Activated naive CD4-positive, alpha-beta T cell treated with Interleukin-2 at 50 U/mL for 16 hours (primary cell): ENCODE data around the gene MRPS34.
A peak's percentile ranks its signal among the peaks of the same experiment; 100 is the strongest.

ENCODE experiments used
- DNase-seq: peaks from one replicate; pipeline ENCODE4 v3.0.0-alpha.2; 2020

Gene MRPS34

DNA sequence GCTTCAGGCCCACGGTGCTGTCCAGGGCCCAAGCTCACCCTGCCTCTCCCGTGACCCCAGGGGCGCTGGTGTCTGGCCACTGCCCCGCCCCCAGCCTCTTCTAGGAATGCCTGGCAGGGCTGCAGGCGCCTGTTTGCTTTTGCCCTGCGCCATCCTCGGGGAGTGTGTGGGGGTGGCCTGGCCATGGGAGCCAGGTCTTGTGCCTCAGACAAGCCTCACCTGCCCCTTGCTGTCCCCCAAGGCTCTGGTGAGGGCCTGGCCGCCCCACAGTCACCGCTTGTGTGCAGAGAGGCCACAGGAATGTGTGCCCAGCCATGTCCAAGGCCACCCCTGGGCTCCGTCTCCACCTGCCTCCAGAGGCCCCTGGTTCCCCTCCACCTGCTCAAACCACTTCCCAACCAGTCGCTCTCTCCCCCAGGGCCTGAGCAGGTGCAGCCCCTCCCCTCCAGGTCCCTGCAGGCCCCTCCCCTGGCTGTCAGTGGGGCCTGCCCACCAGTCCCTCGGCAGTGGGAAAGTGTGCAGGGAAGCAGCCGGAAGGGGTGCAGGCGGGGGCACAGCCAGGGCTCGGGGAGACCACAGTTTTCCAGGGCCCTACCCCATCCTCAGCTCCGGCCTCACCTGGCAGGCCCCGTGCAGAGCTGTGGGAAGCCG, 21.4 kb upstream of the MRPS34 start:
- DNase-seq, result no peak

DNA sequence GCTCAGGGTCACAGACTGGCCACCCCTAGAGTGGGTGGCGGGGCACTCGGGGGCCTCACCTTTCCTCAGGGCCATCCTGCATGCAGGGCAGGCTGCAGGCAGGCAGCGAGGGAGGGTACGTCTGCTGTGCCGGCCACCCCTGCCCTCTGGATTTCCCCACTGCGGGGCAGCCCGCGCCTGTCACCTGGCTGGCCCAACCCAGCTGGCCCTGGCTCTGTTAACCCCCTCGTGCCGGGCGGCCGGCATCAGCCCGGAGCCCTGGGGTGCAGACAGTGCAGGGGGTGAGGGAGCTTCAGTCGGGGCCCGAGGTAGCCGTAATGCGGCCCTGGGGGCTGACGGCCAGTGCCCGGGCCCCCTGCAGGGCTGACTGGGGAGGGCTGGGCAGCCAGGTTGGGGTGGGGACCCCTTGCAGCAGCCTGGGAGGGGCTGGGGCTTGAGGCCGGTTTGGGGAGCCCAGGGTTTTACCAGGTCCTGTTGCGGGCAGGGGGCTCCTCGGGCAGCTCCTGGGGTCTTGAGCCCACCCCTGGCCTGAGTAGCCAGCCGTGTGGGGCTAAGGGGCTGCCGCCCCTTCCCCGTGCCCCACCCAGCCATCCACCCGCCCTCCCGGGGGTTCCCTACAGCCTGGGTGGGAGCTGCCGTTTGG, 20.8 kb upstream of the MRPS34 start, which contains the start of gene IGFALS:
Gene IGFALS (minus strand): TSS at position 128 of the 643 bp plus-strand sequence. CDS start 53 bp downstream, at position 75.
- DNase-seq, result no peak

DNA sequence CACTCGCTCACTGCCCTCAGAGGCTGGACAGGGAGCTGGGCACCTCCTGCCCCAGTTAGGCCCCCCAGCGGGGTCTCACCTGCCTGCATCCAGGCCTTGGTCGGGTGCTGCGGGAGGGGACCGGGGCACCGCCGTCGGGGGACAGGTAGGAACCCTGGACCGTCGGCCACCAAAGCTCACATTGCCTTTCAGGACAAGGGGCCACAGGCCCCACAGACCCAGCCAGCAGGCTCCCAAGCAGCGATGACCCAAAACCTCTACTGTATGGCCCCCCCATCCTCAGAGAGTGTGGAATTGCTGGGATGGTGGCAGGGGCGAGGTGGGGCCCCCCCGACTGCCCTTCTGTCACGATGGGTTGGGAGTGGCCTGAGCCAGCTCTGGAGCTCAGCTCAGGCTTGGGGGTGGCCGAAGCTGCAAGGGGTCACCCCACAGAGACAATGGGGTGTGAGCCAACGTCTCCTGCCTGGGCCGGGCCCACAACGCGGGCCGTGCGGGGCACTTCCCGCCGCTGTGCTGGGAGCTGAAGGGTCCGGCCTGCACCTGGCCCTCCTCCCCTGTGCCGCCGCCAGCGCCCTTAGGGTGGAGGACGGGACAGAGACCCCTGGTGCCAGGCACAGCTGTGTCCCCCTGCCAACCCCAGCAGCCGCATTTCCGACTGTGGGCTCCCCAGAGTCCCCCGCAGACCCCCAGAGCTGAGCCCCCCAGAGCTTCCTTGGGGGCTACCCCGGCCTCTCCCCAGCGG, 20.1 kb upstream of the MRPS34 start:
- DNase-seq, result no peak

DNA sequence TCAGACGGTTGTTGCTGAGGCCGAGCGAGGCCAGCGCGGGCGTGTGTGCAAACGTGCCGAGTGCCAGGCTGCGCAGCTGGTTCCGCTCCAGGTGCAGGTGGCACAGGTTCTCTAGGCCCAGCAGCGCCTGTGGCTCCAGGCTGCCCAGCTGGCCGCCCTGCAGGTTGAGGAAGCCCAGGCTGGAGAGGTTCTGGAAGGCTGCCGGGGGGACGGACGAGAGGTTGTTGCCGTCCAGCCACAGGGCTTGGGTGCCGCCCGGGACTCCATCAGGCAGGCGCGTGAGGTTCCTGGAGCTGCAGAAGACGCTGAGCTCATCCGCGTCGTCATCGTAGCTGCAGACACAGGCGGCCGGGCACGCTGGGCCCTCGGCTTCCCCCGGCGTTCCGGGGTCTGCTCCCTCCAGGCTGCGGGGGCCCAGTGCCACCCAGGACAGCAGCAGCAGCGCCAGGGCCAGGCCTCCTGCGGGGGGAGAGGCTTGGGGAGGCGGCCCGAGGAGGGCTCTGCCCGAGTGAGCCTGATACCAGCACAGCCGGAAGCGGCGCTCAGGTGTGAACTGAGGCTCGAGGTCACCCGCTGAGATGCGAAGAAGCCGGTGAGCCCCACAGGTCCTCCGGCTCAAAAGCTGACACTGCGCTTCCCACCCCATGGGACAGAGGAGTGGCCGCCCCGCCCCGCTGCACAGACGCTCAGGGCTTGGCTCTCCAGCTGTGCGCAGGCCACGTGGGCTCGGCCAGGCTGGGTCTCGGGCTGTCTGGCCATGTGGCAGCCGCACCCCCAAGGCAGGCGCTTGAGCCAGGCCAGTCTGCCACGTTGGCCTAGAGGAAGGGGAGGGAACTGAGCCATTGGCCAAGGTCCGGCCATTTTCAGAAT, 19.2 kb upstream of the MRPS34 start:
- no peak for DNase-seq

DNA sequence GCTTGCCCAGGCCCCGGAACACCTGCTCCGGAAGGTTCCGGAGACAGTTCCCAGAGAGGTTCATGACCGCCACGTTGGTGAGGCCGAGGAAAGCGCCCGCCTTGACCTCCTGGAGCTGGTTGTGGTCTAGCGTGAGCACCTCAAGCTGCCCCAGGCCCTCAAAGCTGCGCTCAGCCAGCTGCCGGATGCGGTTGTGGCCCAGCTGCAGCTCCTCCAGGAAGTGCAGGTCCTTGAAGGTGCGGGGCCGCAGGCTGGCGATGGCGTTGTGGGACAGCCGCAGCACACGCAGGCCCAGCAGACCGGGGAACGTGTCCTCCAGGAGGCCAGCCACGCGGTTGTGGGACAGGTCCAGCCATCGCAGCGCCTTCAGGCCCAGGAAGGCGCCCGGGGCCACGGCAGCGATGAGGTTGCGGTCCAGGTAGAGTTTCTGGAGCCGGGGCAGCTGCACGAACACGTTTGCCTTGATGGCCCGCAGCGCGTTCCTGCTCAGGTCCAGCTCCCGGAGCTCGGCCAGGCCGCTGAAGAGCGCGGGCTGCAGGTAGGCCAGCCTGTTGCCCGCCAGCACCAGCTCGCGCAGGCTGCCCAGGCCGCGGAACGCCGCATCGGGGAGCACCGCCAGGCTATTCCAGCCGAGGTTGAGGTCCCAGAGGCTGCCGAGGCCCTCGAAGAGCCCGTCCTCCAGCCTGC, 18.5 kb upstream of the MRPS34 start:
- DNase-seq, result no peak

DNA sequence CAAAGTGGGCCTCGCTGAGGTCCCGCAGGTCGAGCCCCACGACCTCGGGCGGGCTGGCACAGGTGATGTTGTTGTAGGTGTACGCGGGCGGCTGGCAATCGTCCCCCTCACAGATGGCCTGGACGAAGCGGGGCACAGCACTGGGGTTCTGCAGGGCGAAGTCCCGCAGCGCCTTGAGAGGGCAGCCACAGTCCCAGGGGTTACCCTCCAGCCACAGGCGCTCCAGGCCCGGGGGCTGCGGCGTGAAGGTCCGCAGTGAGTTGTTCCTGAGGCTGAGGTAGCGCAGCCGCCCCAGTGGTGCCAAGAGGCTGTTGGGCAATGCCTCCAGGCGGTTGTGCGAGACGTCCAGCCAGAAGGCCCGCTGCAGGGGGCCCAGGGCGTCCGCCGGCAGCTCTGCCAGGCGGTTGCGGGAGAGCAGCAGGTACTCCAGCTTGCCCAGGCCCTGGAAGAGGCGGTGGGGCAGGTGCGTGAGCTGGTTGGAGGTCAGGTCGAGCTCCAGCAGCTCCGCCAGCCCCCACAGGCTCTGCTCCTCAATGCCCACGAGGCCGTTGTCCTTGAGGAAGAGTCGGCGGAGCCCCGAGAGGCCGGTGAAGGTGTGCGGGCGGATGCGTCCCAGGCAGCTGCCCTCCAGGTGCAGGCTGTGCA, 17.8 kb upstream of the MRPS34 start:
- DNase-seq, result no peak

DNA sequence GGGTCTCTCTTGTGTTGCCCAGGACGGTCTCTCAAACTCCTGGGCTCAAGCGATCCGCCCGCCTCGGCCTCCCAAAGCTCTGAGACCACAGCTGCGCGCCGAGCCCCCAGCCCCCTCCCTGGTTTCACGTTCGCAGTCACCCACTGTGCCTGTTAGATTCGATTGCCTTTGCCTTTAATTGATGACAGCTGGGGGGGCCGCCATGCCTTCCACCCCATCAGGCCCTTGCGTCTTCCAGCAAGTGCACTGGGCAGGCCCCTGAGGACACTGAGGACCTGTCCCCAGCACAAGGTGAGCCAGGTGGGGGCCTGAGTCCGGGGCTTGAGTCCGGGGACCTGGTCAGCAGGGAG, 17.3 kb upstream of the MRPS34 start:
- no peak for DNase-seq

DNA sequence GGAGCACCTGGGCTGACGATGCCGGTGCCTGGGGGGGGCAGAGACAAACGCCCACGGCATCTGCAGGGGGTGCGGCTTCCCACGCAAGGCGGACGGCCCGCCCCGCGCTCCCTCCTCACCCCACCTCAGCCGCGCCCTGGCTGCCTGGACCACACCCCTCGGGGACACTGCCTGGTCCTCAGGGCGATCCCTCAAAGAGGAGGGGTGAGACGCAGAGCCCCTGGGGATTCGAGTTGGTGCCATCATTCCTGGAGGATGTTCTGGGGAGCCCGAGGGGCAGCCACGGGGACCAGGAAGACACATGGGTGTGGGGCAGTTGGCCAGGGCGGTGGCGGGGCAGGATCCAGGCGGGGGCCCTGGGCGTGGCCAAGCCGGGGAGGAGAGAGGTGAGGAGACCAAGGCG, 16.7 kb upstream of the MRPS34 start:
- no peak for DNase-seq

DNA sequence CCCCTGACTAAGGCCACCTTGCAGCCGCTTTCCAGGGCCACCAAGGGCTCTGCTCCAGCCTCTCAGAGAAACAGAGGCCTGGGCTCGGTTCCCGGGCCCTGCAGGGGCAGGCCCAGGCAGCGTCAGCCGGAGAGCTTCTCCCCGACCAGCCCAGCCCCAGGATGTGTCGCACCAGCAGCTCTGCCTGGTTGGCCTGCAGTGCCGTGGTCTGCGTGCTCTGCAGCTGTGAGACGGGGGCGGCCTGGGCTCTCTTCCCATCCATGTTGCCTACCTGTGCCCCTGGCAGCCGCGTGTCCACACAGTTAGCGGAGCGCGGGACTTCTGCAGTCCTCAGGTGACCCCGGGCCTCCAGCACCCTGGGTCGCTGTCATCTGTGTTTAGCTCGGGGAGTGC, 15.8 kb upstream of the MRPS34 start:
- DNase-seq, result no peak

DNA sequence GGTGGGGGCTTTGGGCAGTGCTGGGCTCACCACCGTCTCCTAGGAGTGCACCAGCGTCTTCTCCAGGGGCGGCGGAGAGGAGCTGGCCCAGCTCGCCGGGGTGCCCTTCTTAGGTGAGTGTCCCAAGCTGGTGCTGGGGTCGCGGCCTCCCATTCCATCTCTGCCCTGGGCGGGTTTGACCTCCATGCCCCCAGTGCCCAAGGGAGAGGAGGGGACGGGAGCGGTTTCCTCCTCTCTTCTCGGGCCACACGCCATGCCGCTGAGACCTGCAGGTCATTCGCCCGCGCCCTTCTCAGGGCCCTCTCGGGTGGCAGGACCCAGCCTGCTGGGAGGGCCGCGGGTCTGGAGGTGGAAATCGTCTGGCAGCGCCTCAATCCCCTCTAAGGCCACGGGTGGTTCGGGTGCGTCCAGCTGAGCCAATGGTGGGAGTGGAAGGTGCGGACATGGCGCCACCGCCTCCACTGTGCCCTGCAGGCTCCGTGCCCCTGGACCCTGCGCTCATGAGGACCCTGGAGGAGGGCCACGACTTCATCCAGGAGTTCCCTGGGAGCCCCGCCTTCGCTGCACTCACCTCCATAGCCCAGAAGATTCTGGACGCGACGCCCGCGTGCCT, 15.3 kb upstream of the MRPS34 start:
- no peak for DNase-seq

DNA sequence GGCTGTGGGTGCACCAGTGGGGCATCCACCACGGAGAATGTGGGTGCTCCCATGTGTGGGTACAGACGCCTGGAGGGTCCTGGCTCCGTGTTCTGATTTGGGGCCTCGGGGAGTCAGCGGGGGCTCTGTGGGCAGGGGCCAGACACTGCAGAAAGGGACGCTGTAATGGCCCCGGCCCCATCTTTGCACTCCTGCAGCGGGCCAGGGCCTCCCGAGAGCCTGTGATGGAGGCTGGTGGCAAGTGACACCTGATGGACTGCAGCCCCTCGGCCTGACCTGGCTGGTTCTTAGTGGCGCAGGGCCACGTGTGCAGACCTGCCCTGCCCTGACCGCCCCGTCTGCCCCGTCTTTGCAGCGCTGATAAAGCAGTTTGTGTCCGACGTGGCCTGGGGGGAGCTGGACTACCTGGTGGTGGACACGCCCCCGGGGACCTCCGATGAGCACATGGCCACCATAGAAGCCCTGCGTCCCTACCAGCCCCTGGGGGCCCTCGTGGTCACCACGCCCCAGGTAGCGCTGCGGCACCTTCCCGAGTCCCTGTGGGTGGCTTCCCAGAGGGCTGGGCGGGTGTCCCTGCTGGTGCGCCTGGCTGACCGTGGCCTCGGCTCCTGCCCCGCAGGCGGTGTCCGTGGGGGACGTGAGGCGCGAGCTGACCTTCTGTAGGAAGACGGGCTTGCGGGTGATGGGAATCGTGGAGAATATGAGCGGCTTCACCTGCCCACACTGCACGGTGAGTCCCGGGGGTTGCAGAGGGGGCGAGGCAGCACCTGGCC, 14.6 kb upstream of the MRPS34 start:
- no peak for DNase-seq

DNA sequence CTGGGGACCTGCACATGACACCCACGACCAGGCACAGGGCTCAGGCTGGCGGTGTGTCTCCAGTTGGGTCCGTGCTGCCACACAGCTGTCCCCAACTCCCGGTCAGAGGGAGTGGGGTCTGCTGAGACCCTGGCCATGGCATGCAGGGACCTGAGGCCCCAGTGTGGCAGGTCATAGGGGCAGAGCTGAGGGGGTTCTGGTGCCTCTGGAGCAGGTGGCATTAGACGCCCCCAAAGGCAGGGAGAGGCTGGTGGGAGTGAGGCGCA, 14.1 kb upstream of the MRPS34 start:
- DNase-seq, result no peak

DNA sequence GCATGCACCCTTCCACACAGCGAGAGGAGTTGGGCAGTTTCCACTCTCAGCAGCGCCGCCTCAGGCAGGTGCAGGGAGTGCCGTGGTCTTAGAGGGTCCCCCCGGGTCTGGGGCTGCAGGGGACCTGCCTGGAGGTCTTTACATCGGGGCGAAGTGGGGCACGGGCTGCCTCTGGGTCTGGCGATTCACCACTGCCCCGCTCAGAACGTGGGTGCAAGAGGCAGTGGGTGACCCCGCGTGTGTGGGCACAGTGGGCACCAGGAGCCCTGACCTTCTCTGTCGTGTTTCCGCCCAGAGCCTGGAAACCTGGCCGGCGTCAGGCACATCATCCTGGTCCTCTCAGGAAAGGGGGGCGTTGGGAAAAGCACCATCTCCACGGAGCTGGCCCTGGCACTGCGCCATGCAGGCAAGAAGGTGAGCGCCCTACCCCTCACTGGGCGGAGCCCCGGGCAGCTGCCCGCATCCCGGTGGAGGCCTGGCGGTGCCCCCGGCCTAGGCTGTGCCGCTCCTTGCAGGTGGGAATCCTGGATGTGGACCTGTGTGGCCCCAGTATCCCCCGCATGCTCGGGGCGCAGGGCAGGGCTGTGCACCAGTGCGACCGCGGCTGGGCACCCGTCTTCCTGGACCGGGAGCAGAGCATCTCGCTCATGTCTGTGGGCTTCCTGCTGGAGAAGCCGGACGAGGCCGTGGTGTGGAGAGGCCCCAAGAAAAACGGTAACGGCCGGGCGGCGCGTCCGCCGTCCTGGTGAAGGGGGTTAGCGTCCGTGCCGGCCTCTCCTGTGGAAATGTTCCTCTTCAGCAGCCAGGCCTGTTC, 13.5 kb upstream of the MRPS34 start:
- DNase-seq, result no peak

DNA sequence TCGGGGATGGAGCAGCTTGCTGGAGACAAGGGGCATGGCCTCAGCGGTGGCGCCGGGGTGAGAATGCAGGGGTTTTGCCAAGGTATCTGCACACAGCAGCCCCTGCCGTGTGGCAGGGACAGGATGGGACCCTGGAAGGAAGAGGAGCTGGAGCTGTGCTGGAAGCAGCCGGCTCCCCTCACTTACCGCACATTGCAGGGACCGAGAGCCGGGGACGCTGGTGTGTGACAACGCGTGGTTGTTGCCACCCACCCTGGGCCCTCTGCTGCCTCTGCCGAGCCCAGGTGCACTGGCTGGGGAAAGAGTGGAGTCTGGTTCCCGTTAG, 12.9 kb upstream of the MRPS34 start:
- DNase-seq, result no peak

DNA sequence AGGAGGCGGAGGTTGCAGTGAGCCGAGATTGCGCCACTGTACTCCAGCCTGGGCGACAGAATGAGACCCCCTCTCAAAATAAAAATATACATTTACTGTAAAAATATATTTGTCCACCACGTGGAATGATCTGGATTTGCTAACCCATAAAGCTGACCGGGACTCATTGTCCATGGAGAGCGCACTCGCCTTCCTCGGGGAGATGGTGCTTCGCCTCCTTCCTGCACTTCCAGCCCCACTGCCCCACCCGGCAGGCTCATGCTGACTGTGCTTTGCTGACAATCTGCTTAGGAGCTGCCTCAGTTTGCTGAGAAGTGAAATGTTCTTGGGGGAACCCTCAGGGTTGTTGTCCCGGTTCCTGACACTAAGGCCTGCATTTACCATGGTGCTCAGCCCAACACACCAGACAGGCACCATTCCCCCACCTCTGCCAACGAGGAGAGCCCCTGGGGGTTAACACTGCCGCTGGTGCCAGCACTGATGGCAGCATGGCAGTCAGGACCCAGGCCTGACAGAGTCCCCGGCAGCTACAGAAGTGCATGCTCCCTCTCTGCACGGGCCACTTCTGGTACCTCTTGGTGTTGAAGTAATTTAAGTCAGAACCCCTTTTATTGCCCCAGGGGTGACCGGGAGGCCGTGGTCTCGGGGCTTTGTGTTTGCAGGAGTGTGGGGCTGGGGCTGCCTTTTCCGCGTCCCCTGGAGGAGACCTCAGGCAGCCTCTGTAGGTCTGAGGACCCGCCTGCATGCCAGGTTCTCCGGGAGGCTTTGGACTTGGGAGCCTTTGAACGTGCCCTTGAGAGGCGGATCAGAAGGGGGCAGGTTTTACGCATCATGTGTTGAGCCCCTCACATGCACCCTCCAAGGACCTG, 12.3 kb upstream of the MRPS34 start:
- DNase-seq, result no peak

DNA sequence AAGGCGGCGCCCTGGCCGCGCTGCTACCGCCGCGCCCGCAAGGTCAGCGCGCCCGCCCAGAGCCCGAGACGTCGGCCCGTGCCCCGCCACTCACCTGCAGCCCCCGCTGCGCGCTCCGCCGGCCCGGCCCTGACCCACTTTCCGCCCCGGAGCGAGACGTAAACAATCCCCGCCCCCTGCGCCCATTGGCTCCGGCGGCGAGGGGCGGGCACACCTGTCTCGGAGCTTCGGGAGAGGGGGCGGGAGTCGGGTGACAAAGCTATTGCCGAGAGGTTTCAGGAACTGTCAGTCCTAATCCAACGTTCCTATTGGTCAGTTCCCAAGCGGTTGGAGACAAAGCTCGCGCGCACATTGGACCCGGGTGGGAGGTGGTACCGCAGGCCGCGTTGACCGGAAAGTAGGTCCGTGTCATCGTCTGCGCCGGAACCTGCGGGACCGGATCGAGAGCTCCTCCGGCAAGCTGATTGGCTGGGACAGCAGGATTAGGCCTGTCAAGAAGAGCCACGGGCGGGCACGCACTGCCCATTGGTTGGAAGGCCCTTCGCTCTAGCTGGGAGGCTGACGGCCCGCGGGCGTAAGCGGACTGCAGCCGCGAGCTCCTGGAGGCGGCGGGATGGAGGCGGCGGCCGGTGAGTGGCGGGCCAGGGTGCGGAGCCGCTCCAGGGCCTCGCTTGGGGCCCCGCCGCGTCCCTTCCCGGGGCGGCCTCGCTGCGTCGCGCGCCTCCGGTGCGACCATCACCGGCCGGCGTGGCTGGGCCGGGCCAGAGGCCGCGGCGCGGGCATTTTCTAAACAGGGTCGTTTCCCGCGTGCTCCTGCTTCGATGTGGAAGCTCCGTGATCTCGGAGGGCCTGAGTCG, 9.7 kb upstream of the MRPS34 start, which contains the start of the genes NUBP2 and SPSB3:
Gene NUBP2 (plus strand): TSS at position 553 of the 857 bp plus-strand sequence. CDS start 61 bp downstream, at position 614.
Gene SPSB3 (minus strand): TSS at position 164 of the 857 bp plus-strand sequence. CDS start 1,088 bp downstream, outside the sequence.
- peak; percentile 99 for DNase-seq

DNA sequence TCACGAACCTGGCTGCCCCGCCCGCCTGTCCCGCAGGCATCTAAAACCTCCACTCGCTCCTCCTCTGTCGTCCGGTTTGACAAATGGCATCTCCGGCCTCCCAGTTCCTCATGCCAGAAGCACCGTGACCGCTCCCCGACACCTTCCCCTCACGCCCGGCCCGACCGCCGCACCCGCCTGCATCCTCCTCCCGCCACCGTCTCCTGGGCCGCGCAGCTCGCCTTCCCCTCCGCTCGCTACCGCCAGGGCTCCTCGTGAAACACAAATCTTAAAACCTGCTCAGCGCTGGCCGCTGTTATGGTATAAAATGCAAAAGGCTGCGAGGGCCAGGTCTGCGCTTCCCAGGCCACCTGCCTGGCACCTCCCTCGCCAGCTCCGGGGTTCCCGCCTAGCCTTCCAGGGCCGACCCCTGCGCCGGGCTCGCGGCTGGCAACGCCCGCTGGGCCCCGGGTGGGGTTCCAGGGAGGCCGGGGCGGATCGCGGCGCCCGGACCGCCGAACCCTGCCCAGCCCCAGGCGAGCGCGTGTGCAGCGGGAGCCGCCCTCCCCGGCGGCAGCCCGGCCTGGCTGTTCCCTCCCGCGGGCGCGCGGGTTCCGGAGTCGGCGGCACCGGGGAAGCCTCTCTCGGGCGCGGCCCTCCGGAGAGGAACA, 8.9 kb upstream of the MRPS34 start:
- peak; percentile 44 for DNase-seq

DNA sequence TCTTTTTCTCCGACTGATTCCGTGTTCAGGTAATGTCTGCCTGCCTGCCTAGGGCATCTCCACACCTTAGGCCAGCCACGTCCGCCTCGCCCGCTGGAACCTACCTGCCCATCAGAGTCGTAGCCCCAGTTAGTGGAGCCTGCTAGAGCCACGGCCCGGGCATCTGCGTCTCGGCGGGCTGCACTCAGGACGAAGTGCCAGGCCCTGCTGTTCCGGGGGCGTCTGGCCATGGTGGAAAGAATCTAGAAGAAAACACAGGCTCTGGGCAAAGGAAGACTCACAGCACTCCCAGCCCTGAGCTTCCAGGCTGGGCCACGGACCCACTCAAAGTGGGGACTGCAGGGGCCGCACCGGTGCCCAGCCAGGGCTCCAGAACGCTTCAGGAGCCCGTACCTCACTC, 8.3 kb upstream of the MRPS34 start:
- DNase-seq, result no peak
